H1 (cell line): ENCODE measurements around the gene FECH. TPM values are rescaled to one million over a fixed set of nuclear protein-coding genes. Genes with fewer than 3 reads are reported as not detected.

ENCODE experiments used
- CTCF ChIA-PET: fragments of 300-600 bp; sonication (Branson Sonifier 250); formaldehyde crosslinking; loops from one replicate; lab custom pipeline; 2021; ENCODE audit not compliant: partially characterized antibody; lab: Charles Lee
- POLR2A ChIA-PET: fragments of 300-600 bp; sonication (Branson Sonifier 250); formaldehyde crosslinking; loops from one replicate; lab custom pipeline; 2021; ENCODE audit warnings: inconsistent platforms; ENCODE audit not compliant: partially characterized antibody; lab: Charles Lee
- DNase-seq, 2 experiments: peaks; one replicate each; pipeline versions ENCODE4 v3.0.0 to v3.0.0-alpha.2; 2010 to 2022; ENCODE audit warnings: low spot score in 2 of 2, low read depth in 1 of 2, mixed read lengths in 1 of 2
- FAIRE-seq: peaks from 2 replicates; lab custom pipeline; 2011; peaks lifted over from hg19 to GRCh38; lab: Jason Lieb, UNC
- H2AFZ ChIP-seq: 2 replicates; pipeline ENCODE4 v1.8.1; 2012; ENCODE audit warnings: low read length, inconsistent platforms
- H2AK5ac ChIP-seq: 2 replicates; pipeline ENCODE4 v1.6.1; 2013; ENCODE audit warnings: low read depth, low read length
- H2BK120ac ChIP-seq: replicated peaks from 2 replicates; pipeline ENCODE3; 2013; ENCODE audit warnings: low read depth, low read length, inconsistent platforms
- H2BK12ac ChIP-seq: 2 replicates; pipeline ENCODE4 v1.6.1; 2013; ENCODE audit warnings: low read depth, low read length
- H2BK15ac ChIP-seq: 2 replicates; pipeline ENCODE4 v1.6.1; 2013; ENCODE audit warnings: low read length
- H2BK20ac ChIP-seq: 2 replicates; pipeline ENCODE4 v1.6.1; 2013; ENCODE audit warnings: low read length
- H2BK5ac ChIP-seq: 2 replicates; pipeline ENCODE4 v1.6.1; 2013; ENCODE audit warnings: low read depth, low read length
- H3K14ac ChIP-seq: 2 replicates; pipeline ENCODE4 v1.6.1; 2013; ENCODE audit warnings: inconsistent platforms; ENCODE audit not compliant: insufficient read length
- H3K18ac ChIP-seq: 2 replicates; pipeline ENCODE4 v1.6.1; 2013; ENCODE audit warnings: low read length; ENCODE audit errors: extremely low read depth
- H3K23ac ChIP-seq: 2 replicates; pipeline ENCODE4 v1.6.1; 2013; ENCODE audit warnings: inconsistent platforms; ENCODE audit not compliant: insufficient read length
- H3K23me2 ChIP-seq: 2 replicates; pipeline ENCODE4 v1.6.1; 2013; ENCODE audit warnings: low read depth, low read length
- H3K27ac ChIP-seq: 2 replicates; pipeline ENCODE4 v1.6.1; 2011; ENCODE audit warnings: low read depth, low read length, inconsistent platforms
- H3K27me3 ChIP-seq, 4 experiments: replicated peaks in 1 of 4; 1 replicate in 1 of 4; 2 replicates in 3 of 4; pipeline versions ENCODE4 v1.6.1 to v1.8.1; 2011 to 2013; ENCODE audit warnings: low read length in 3 of 4, mild to moderate bottlenecking in 3 of 4, inconsistent platforms in 2 of 4, mixed read lengths in 2 of 4, moderate library complexity in 1 of 4; ENCODE audit not compliant: control insufficient read depth in 3 of 4, insufficient read depth in 3 of 4; ENCODE audit errors: extremely low read depth in 1 of 4
- H3K36me3 ChIP-seq, 4 experiments: 2 replicates each; pipeline versions ENCODE4 v1.6.1 to v1.8.1; 2011 to 2013; ENCODE audit warnings: mild to moderate bottlenecking in 4 of 4, low read length in 3 of 4, moderate library complexity in 2 of 4, control low read depth in 1 of 4, inconsistent platforms in 1 of 4; ENCODE audit not compliant: insufficient read depth in 4 of 4, control insufficient read depth in 2 of 4
- H3K4ac ChIP-seq: replicated peaks from 2 replicates; pipeline ENCODE3; 2013; ENCODE audit warnings: low read length, low read depth, mixed read lengths, inconsistent platforms; ENCODE audit not compliant: insufficient read length
- H3K4me1 ChIP-seq, 4 experiments: replicated peaks in 1 of 4; 1 replicate in 1 of 4; 2 replicates in 3 of 4; pipeline versions ENCODE4 v1.6.1 to v1.8.1; 2011 to 2013; ENCODE audit warnings: low read length in 3 of 4, inconsistent platforms in 2 of 4, mixed read lengths in 1 of 4; ENCODE audit not compliant: insufficient read depth in 4 of 4, control insufficient read depth in 3 of 4
- H3K4me2 ChIP-seq, 2 experiments: 2 replicates each; pipeline versions ENCODE4 v1.6.1 to v1.8.1; 2011 to 2013; ENCODE audit warnings: low read depth in 2 of 2, low read length in 2 of 2, control low read depth in 1 of 2, inconsistent platforms in 1 of 2, mild to moderate bottlenecking in 1 of 2; ENCODE audit not compliant: insufficient read depth in 1 of 2
- H3K4me3 ChIP-seq, 4 experiments: fragments of 200-600, 300-600 bp in 1 of 4; sonication (generic), shearing (Covaris generic), sonication (Bioruptor Twin) in 1 of 4; 2 replicates each; pipeline versions ENCODE4 v1.5.1 to v1.8.1; 2011 to 2016; ENCODE audit warnings: low read length in 4 of 4, low read depth in 3 of 4, control low read depth in 2 of 4, inconsistent platforms in 2 of 4, mild to moderate bottlenecking in 2 of 4, mixed read lengths in 1 of 4, moderate library complexity in 1 of 4; ENCODE audit not compliant: insufficient read depth in 2 of 4; ENCODE audit errors: extremely low read depth in 1 of 4
- H3K56ac ChIP-seq: replicated peaks from 2 replicates; pipeline ENCODE3; 2013; ENCODE audit warnings: low read depth, mild to moderate bottlenecking, mixed read lengths, low read length, inconsistent platforms; ENCODE audit not compliant: insufficient read length
- H3K79me1 ChIP-seq: 2 replicates; pipeline ENCODE4 v1.6.1; 2013; ENCODE audit warnings: low read depth, low read length, control low read depth
- H3K79me2 ChIP-seq, 2 experiments: 2 replicates each; pipeline versions ENCODE4 v1.6.1 to v1.8.1; 2012 to 2013; ENCODE audit warnings: low read length in 2 of 2, mild to moderate bottlenecking in 2 of 2, inconsistent platforms in 1 of 2; ENCODE audit not compliant: insufficient read depth in 2 of 2, control insufficient read depth in 1 of 2
- H3K9ac ChIP-seq, 4 experiments: replicated peaks in 1 of 4; 1 replicate in 1 of 4; 2 replicates in 3 of 4; pipeline versions ENCODE4 v1.6.1 to v1.8.1; 2011 to 2013; ENCODE audit warnings: low read depth in 3 of 4, low read length in 3 of 4, control low read depth in 2 of 4, mild to moderate bottlenecking in 2 of 4, moderate library complexity in 2 of 4, inconsistent platforms in 1 of 4; ENCODE audit errors: extremely low read depth in 1 of 4
- H3K9me3 ChIP-seq, 2 experiments: 2 replicates each; pipeline versions ENCODE4 v1.6.1 to v1.8.1; 2012 to 2013; ENCODE audit warnings: mild to moderate bottlenecking in 2 of 2, moderate library complexity in 2 of 2, control low read depth in 1 of 2, inconsistent platforms in 1 of 2, low read depth in 1 of 2, low read length in 1 of 2, mixed read lengths in 1 of 2; ENCODE audit not compliant: insufficient read depth in 2 of 2
- H4K20me1 ChIP-seq, 2 experiments: replicated peaks in 1 of 2; 2 replicates each; pipeline versions ENCODE3 to v1.8.1; 2011 to 2013; ENCODE audit warnings: inconsistent platforms in 2 of 2, low read length in 2 of 2, mild to moderate bottlenecking in 1 of 2; ENCODE audit not compliant: insufficient read depth in 2 of 2, control insufficient read depth in 1 of 2
- H4K5ac ChIP-seq: 2 replicates; pipeline ENCODE4 v1.6.1; 2013; ENCODE audit warnings: low read length, low read depth, mixed read lengths, inconsistent platforms; ENCODE audit not compliant: insufficient read length
- H4K8ac ChIP-seq: 2 replicates; pipeline ENCODE4 v1.8.0; 2013; ENCODE audit warnings: mild to moderate bottlenecking, moderate library complexity, low read length, inconsistent platforms; ENCODE audit not compliant: insufficient read depth; ENCODE audit errors: extremely low read depth
- H4K91ac ChIP-seq: replicated peaks from 2 replicates; pipeline ENCODE3; 2013; ENCODE audit warnings: low read length, mixed read lengths, inconsistent platforms; ENCODE audit not compliant: insufficient read length
- KDM1A ChIP-seq: fragments of 200-600, 300-600 bp; sonication (generic); IDR thresholded peaks from 2 replicates; pipeline ENCODE4 v1.7.1; 2016; ENCODE audit warnings: mild to moderate bottlenecking, low read length, borderline replicate concordance
- SP4 ChIP-seq: IDR thresholded peaks from 2 replicates; pipeline ENCODE4 v1.6.1; 2012; ENCODE audit warnings: low read length, inconsistent platforms
- WGBS, 2 experiments: shearing (Covaris generic) in 1 of 2; methylation state at CpG; one replicate each; pipeline versions ENCODE4 v1.1.6 to v1.1.7; 2013 to 2015; ENCODE audit warnings: low lambda C conversion rate in 2 of 2, mixed read lengths in 2 of 2, inconsistent platforms in 1 of 2, low coverage in 1 of 2, missing lambda C conversion rate in 1 of 2; ENCODE audit not compliant: insufficient replicate concordance in 2 of 2, insufficient coverage in 1 of 2, insufficient read length in 1 of 2; ENCODE audit errors: extremely low coverage in 1 of 2, missing lambda C conversion rate in 1 of 2; 5-methylcytosine and 5-hydroxymethylcytosine counted together
- polyA plus RNA-seq, 7 experiments: library from polyadenylated mRNA; depleted of rRNA in 3 of 7; stranded (reverse) in 5 of 7; unstranded in 2 of 7; fragments of >200 nt in 5 of 7; fragments of 200-250 nt in 2 of 7; gene quantifications; 1 replicate in 5 of 7; 2 replicates in 1 of 7; 4 replicates in 1 of 7; pipeline versions ENCODE4 v1.2.1 to v1.2.3, GENCODE V29; 2011 to 2013; ENCODE audit warnings: missing spikeins in 2 of 7, mixed read lengths in 2 of 7
- total RNA-seq: library from RNA; stranded (reverse); fragmentation: NEBNext Ultra II Directional; extraction: Animal tissue kit (Norgen Biotek cat#: 25700); gene quantifications from 2 replicates; pipeline ENCODE4 v1.2.1, GENCODE V29; 2021

Gene FECH
- total and polyA plus RNA-seq, 2 of the 8 experiments (the other 6 are each of a cell fraction or from before 2014, with no cell fraction given): 13.1 to 26.6 TPM

DNA sequence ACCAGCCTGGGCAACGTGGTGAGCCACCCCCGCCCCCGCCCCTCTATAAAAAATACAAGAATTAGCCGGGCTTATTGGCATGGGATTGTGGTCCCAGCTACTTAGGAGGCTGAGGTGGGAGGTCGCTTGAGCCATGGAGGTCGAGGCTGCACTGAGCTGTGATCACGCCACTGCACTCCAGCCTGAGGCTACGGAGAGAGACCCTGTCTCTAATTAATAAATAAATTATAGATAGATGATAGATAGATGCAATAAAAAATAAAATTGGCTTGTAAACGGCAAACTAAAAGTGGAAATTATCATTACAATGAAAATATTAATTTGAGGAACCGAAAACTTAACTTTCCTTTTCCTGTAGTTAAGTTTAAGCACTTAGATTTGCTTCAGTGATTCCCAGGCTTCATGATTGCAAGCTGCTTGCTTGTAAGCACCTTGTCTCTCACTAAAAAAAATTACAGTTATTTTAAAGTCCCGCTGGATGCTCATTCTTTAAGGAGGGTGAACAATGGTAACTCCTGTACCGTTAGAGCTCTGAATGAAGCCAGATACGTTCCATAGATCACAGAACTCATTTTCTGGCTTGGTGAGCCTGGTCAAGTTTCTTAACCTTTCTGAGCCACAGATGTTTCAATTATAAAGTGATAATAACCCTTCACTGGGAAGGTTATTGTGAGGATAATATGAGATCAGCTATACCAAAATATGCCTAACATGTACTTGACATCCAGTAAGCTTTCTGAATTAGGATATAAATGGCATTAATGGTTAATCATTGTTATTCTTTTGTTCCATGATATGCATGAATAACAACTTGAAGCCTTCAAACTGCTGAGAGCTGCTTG, 44.5 kb upstream of the FECH start:
- no peak overlapping the region for H2BK120ac ChIP-seq
- ChIA-PET POLR2A (interaction anchor here (0.6 to 2.1 kb wide), 5 partner anchors 9 to 50 kb away, joined by 3 to 8 read pairs (median 3); partner anchors contain the start of gene NARS1), CTCF (interaction anchor here (0.6 to 2.4 kb wide), 18 partner anchors 9 to 1412 kb away, joined by 3 to 9 read pairs (median 3); partner anchors contain the start of gene NARS1)
- DNase-seq: no peak
- peak overlapping the region; percentile 84; the same call in 1 of the 2 replicates for H2AFZ ChIP-seq
- H3K9me3 ChIP-seq: no peaks in the 10 kb centered on the region
- H3K27me3 ChIP-seq: no peaks in the 10 kb centered on the region
- no peak overlapping the region for H2BK20ac ChIP-seq
- 75% methylated on average over 12 of the region's 13 CpGs; no CpG with 5 or more reads in 1 of the 2 experiments for WGBS, 2 experiments
- H3K4me3 ChIP-seq: peak overlapping the region; percentile 51 to 72 (median 67)
- no peak overlapping the region for H2BK12ac ChIP-seq
- H3K4me2 ChIP-seq: peak overlapping the region; percentile 37 to 90
- no peak overlapping the region for H4K5ac ChIP-seq
- no peak overlapping the region for H3K14ac ChIP-seq
- no peaks in the 10 kb centered on the region; a peak in 1 of 8 replicates for H3K36me3 ChIP-seq
- H3K56ac ChIP-seq: no peak overlapping the region
- H3K23ac ChIP-seq: no peak overlapping the region
- H3K79me1 ChIP-seq: no peaks in the 10 kb centered on the region
- H3K18ac ChIP-seq: no peak overlapping the region; the same call in 1 of the 2 replicates
- no peak overlapping the region for H3K27ac ChIP-seq
- H3K9ac ChIP-seq: 0 out of 7 replicates have a peak overlapping the region, but pooled peaks of 1 of the 4 experiments have one; percentile 2
- no peak overlapping the region for H2BK15ac ChIP-seq
- no peak overlapping the region for H3K4ac ChIP-seq
- no peak overlapping the region for H2BK5ac ChIP-seq
- H4K91ac ChIP-seq: no peak overlapping the region
- no peak for TF ChIP-seq SP4
- TF ChIP-seq KDM1A: 0 out of 2 replicates have a peak, but pooled peaks have one; percentile 48
- TF ChIP-seq, all 59 proteins: peak for 1
- peak overlapping the region; percentile 82 for H4K8ac ChIP-seq
- no peaks in the 10 kb centered on the region for H4K20me1 ChIP-seq
- no peak overlapping the region for H2AK5ac ChIP-seq
- no peaks in the 10 kb centered on the region; the same call in 1 of the 2 replicates for H3K23me2 ChIP-seq
- H3K79me2 ChIP-seq: no peaks in the 10 kb centered on the region
- no peak for FAIRE-seq
- no peaks in the 10 kb centered on the region; a peak in 1 of 7 replicates for H3K4me1 ChIP-seq
